Measurements from ENCODE around the gene RPS5.
A peak's percentile ranks its signal among the peaks of the same experiment; 100 is the strongest.
"Not testable (repeated sequence)": the region's sequence is repeated elsewhere in the genome, so short reads cannot be mapped to it uniquely, and the experiment has no call there.

The RPS5 gene

DNA sequence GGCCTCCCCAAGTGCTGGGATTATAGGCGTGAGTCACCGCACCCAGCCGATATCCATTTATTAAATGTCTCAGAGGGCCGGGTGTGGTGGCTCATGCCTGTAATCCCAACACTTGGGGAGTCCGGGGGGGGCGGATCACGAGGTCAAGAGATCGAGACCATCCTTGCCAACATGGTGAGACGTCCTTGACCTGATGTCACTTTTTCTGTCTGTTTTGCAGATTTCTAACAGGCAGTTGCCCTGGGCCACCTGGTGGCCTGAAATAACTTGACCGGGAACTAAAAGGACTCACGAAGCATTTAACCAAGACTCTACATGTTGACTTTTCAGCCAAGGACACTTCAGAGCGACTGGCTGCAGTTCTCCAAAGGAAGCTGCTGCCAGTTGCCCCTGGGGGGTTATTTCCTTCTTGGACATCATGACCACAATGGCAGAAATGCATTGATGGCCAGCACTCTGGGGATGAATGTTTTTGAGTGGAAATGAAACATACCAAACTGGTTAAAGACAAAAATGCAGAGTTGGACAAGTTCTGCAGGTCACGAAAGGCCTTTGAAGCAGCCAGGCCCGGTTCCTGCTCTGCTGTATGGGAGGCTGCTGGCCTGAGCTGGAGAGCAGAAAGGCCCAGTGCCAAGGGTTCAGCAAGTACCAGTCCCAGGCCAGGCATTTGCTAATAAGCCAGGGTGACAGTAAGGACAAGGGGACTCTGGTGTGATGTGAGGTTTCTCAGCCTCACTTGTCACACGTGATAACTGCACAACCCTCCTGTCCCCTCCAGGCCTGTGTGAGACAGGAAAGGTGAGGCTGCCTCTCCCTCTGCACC, 14.5 kb upstream of the RPS5 start:
- H3K27ac ChIP-seq = peak overlapping the region; percentile 6; the same call in 1 of the 2 replicates
- no peak for TF ChIP-seq ZFX (IDR thresholded peaks at IDR 0.05)
- TF ChIP-seq, protein P1, sequence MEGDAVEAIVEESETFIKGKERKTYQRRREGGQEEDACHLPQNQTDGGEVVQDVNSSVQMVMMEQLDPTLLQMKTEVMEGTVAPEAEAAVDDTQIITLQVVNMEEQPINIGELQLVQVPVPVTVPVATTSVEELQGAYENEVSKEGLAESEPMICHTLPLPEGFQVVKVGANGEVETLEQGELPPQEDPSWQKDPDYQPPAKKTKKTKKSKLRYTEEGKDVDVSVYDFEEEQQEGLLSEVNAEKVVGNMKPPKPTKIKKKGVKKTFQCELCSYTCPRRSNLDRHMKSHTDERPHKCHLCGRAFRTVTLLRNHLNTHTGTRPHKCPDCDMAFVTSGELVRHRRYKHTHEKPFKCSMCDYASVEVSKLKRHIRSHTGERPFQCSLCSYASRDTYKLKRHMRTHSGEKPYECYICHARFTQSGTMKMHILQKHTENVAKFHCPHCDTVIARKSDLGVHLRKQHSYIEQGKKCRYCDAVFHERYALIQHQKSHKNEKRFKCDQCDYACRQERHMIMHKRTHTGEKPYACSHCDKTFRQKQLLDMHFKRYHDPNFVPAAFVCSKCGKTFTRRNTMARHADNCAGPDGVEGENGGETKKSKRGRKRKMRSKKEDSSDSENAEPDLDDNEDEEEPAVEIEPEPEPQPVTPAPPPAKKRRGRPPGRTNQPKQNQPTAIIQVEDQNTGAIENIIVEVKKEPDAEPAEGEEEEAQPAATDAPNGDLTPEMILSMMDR (conservative IDR thresholded peaks at IDR 0.05) = no peak; the same call in 1 of the 2 replicates

DNA sequence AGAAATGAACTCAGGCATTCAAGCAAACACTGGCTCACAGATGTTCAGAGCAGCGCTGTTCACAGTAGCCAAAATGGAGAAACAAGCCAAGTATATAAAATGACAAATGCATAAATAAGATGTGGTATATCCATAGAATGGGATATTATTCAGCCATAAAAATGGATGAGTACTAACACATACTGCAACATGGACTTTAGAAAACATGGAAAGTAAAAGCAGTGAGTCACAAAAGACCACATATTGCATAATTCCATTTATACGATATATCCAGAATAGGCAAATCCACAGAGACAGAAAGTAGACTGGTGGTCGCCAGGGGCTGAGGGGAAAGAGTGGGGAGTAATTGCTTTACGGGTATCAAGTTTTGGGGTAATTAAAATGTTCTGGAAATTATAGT, 12.9 kb upstream of the RPS5 start:
- no peak for TF ChIP-seq ZFX (IDR thresholded peaks at IDR 0.05)
- TF ChIP-seq, protein P1 (conservative IDR thresholded peaks at IDR 0.05) = no peak
- H3K27ac ChIP-seq = no peak overlapping the region

DNA sequence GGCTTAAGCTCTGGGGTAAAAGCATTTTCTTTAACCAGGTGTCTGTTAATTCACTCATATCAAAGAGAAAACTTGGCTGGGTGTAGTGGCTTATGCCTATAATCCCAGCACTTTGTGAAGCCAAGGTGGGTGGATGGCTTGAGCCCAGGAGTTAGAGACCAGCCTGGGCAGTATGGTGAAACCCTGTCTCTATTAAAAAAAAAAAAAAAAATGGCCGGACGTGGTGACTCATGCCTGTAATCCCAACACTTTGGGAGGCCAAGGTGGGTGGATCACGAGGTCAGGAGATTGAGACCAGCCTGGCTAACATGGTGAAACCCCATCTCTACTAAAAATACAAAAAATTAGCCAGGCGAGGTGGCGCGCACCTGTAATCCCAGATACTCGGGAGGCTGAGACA, 10.3 kb upstream of the RPS5 start:
- H3K27ac ChIP-seq = not testable (repeated sequence)

DNA sequence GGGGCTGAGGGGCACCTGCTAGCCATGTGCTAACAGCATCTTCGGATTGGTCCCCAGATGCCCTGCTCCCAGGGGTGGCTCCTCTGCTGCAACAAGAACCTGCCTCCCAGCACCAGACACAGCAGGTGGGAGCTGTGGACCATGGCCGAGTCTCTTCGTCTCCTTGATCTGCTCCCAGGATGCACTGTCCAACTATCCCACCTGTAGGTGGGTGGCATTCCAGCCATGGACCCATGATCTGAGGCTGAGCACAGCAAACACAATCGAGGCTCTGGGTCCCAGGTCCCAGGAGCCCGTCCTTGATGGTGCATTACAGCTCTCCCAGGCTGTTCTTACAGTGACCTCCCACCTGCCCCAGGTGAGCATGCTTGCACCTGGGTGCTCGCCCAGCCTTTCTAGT, 7.8 kb upstream of the RPS5 start:
- no peak overlapping the region; the same call in 1 of the 2 replicates for H3K27ac ChIP-seq
- TF ChIP-seq ZFX (IDR thresholded peaks at IDR 0.05) = no peak
- TF ChIP-seq, protein P1 (conservative IDR thresholded peaks at IDR 0.05) = no peak

DNA sequence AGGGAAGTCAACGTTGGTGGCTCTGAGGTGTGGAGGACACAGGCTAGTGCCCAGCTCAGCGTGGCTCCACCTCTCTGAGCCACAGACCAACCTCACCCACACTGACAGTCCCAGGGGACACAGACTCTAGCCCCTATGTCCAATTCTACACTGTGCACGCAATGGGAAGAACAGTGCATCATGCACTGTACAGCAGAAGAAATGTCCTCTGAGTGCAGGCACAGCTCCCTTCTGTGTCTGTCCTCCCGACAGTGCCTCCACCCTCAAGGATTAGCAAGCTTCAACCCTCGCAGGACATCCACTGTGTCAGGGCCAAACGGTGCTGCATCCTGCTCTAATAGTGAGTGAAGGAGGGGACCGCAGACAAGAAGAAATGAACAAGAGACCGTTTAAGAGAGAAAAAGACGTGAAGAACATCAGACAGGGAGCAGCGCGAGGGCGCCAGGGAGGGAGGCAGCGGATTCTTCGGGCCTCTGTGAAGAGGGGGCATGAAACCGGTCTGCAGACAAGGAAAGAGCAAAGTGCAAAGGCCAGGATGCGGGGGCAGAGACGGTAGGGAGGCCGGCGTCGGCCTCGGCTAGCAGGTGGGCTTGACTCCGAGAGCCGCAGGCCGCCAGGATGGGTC, 6.9 kb upstream of the RPS5 start:
- no peak for TF ChIP-seq ZFX (IDR thresholded peaks at IDR 0.05)
- TF ChIP-seq, protein P1 (conservative IDR thresholded peaks at IDR 0.05) = no peak
- H3K27ac ChIP-seq = peak overlapping the region; percentile 86

DNA sequence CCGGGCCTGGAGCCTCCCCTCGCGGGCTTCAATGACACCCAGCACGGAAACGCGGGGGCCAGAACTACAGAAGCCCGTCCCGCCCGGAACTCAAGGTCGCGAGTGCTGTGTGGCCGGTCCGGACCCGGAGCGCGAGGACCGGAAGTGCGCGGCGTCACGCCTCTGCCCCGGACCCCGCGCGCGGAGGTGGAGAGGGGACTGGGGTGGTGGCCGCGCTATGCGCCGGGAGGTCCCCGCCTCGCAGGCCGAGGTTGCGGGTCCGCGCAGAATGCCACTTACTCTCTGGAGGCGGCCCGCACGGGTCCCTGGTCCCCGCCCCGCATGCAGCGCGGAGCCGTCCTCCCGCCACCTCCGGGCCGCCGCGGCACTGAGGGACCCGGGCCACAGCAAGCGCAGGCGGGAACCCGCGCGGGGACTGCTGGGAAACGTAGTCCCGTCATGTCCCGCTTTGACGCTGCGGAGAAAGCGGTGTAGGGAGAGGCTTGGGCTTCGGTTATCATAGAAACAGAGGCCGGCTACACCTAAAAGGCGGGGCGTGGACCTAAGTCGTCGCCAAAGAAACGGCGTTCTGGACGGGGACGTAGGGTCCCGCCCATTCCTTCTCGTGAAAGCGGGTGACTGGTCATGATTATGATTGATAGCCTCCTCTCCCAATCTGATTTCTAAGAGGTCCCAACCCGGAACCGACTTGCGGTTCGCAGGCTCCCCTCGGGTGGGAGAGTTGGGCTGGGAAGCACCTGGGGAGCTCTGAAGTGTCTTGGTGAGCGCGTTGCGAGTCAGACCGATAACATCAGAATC, 6.2 kb upstream of the RPS5 start, which contains the start of gene ZNF837:
Gene ZNF837 (minus strand): TSS at position 369 of the 798 bp plus-strand sequence. CDS start 11,698 bp downstream, outside the sequence.
- TF ChIP-seq, protein P1 (conservative IDR thresholded peaks at IDR 0.05) = no peak
- peak; percentile 94 for TF ChIP-seq ZFX (IDR thresholded peaks at IDR 0.05)
- peak within 1 kb of the TSS; percentile 86 for H3K27ac ChIP-seq

DNA sequence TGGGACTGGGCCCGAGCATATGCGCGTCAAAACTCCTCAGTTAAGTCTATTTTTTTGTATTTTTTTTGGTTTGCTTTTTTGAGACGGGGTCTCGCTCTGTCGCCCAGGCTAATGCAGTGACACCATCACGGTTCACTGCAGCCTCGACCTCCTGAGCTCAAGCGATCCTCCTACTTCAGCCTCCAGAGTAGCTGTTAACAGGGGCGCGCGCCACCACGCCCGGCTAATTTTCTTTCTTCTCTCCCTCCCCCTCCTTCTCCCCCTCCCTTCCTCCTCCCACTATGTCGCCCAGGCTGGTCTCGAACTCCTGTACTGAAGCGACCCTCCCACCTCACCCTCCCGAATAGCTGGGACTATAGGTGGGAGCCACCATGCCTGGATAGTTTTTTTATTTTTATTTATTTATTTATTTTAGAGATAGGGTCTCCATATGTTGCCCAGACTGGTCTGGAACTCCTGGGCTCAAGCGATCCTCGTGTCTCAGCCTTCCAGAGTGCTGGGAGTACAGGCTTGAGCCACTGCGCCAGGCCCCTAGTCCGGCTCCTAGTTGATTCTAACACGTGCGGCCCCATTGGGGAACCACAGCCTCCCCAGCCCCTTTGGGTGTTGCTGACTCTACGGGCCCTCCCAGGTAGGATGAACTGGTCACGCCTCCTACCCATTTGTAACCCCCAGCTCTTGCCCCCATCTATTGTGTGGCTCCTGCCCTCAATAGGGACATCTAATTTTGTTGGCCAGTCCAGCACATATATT, 5.4 kb upstream of the RPS5 start:
- peak overlapping the region; percentile 86 for H3K27ac ChIP-seq
- TF ChIP-seq, protein P1 (conservative IDR thresholded peaks at IDR 0.05) = no peak
- no peak for TF ChIP-seq ZFX (IDR thresholded peaks at IDR 0.05)
